Cardiac fibroblast (primary cell): Measurements from ENCODE around the gene RHBDF2.
A peak's percentile ranks its signal among the peaks of the same experiment; 100 is the strongest.

Source experiments
- DNase-seq, 2 donors: peaks; one replicate each; pipeline versions ENCODE4 v3.0.0 to v3.0.0-alpha.2; 2010; ENCODE audit warnings: low read depth in 2 of 2
- H3K4me3 ChIP-seq, 2 donors: replicated peaks in 1 of 2; 1 replicate in 1 of 2; 2 replicates in 1 of 2; pipeline ENCODE4 v1.5.1; 2011; ENCODE audit warnings: low read depth in 2 of 2, low read length in 2 of 2, mild to moderate bottlenecking in 2 of 2, moderate library complexity in 1 of 2
- CTCF ChIP-seq: IDR thresholded peaks from one replicate; pipeline ENCODE4 v1.5.1; 2011; ENCODE audit warnings: low read depth, mild to moderate bottlenecking, low read length, inconsistent platforms

The RHBDF2 gene

GRCh38 chr17:76444518-76445311, 56.5 kb downstream of the RHBDF2 start:
- TF ChIP-seq CTCF = no peak
- DNase-seq = peak in 1 of 2 donors; percentile 36
- no peak overlapping the region for H3K4me3 ChIP-seq

GRCh38 chr17:76442341-76443338, 58.6 kb downstream of the RHBDF2 start:
- TF ChIP-seq CTCF = no peak
- DNase-seq = peak in 1 of 2 donors; percentile 42
- H3K4me3 ChIP-seq = no peak overlapping the region

- H3K4me3 ChIP-seq = no peak overlapping the region
- DNase-seq = no peak
- no peak for TF ChIP-seq CTCF
Measured at GRCh38 chr17:76441686-76442340, 59.4 kb downstream of the RHBDF2 start.

GRCh38 chr17:76440751-76441362, 60.4 kb downstream of the RHBDF2 start:
- no peak for DNase-seq
- H3K4me3 ChIP-seq = no peak overlapping the region
- no peak for TF ChIP-seq CTCF

- TF ChIP-seq CTCF = no peak
- DNase-seq = no peak
- H3K4me3 ChIP-seq = no peak overlapping the region
Measured at GRCh38 chr17:76439314-76439928, 61.8 kb downstream of the RHBDF2 start.

GRCh38 chr17:76438906-76439305, 62.3 kb downstream of the RHBDF2 start:
- no peak overlapping the region for H3K4me3 ChIP-seq
- TF ChIP-seq CTCF = no peak
- DNase-seq = no peak
